Duodenal mucosa (tissue), 2 donors: ENCODE measurements around the gene RAB3IL1.

Experiments used
- H3K27ac ChIP-seq: one replicate; pipeline ENCODE4 v1.7.0; 2013; ENCODE audit warnings: low read depth, low read length
- H3K27me3 ChIP-seq, 2 donors: one replicate each; pipeline ENCODE4 v1.7.0; 2013; ENCODE audit warnings: low read length in 2 of 2, control low read depth in 1 of 2; ENCODE audit not compliant: insufficient read depth in 2 of 2, control insufficient read depth in 1 of 2
- H3K36me3 ChIP-seq, 2 donors: one replicate each; pipeline ENCODE4 v1.7.0; 2013; ENCODE audit warnings: low read length in 2 of 2, control low read depth in 1 of 2; ENCODE audit not compliant: insufficient read depth in 2 of 2, control insufficient read depth in 1 of 2
- H3K4me1 ChIP-seq, 2 donors: one replicate each; pipeline ENCODE4 v1.7.0; 2013; ENCODE audit warnings: low read length in 2 of 2, control low read depth in 1 of 2; ENCODE audit not compliant: insufficient read depth in 2 of 2, control insufficient read depth in 1 of 2
- H3K4me3 ChIP-seq, 2 donors: one replicate each; pipeline ENCODE4 v1.7.0; 2013; ENCODE audit warnings: low read length in 2 of 2, low read depth in 1 of 2
- H3K9ac ChIP-seq, 2 donors: one replicate each; pipeline ENCODE4 v1.7.0; 2013; ENCODE audit warnings: low read length in 2 of 2, low read depth in 1 of 2
- H3K9me3 ChIP-seq, 2 donors: one replicate each; pipeline ENCODE4 v1.7.0; 2013; ENCODE audit warnings: low read length in 2 of 2, control low read depth in 1 of 2; ENCODE audit not compliant: control insufficient read depth in 1 of 2

The RAB3IL1 gene

DNA sequence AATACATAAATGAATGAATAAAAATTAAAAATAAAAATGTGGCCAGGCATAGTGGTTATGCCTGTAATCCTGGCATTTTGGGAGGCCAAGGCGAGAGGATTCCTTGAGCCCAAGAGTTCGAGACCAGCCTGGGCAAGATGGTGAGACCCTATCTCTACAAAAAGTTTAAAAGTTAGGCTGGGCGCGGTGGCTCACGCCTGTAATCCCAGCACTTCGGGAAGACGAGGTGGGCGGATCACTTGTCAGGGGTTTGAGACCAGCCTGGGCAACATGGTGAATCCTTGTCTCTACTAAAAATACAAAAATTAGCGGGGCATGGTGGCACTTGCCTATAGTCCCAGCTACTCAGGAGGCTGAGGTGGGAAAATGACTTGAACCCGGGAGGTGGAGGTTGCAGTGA is 23.1 kb upstream of the RAB3IL1 start:
- H3K36me3 ChIP-seq, result no peaks in the 10 kb centered on the region
- no peaks in the 10 kb centered on the region for H3K9me3 ChIP-seq
- no peak overlapping the region for H3K9ac ChIP-seq
- no peaks in the 10 kb centered on the region for H3K27me3 ChIP-seq
- H3K4me1 ChIP-seq, result no peaks in the 10 kb centered on the region
- H3K27ac ChIP-seq, result no peak overlapping the region
- no peak overlapping the region for H3K4me3 ChIP-seq

DNA sequence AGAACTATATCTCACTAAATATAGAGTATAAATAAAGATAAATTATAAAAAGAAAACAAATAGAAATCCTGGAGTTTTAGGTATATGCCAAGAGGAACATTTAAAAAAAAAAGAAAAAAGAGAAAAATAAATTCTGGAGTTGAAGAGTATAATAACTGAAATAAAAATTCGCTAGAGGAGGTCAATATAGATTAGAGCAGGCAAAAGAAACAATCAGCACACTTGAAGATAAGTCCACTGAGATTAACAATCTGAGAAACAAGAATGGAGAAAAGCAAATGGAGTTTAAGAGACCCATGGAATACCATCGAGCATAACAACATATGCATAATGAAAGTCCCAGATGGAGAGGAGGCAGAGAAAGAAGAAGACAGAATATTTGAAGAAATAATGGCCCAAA is 18.5 kb upstream of the RAB3IL1 start:
- H3K27me3 ChIP-seq, result peaks cover 0 to 5% of the 10 kb centered on the region in 2 donors
- H3K9me3 ChIP-seq, result no peaks in the 10 kb centered on the region
- no peaks in the 10 kb centered on the region for H3K36me3 ChIP-seq
- H3K27ac ChIP-seq, result no peak overlapping the region
- H3K4me1 ChIP-seq, result no peaks in the 10 kb centered on the region
- H3K9ac ChIP-seq, result no peak overlapping the region
- H3K4me3 ChIP-seq, result no peak overlapping the region

DNA sequence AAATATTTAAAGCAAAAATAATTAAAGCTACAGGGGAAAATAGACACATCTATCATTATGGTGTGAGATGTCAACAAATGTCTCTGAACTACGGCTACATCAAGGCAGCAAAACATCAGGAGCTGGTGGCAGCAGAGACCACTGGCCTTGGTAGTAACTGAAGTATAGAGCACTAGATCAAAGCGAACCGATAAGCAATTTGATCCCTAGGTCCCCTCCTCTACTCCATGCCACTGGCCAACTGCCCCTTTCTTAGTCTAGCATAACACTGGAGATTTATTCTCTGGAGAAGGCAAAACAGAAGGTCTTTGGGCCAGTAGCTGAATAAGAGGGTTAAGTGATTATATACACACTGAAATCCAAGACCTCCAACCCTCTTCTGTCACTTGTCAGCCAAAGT is 13.6 kb upstream of the RAB3IL1 start:
- Histone ChIP-seq H3K27me3 (peaks cover 0 to 6% of the 10 kb centered on the region in 2 donors), H3K9ac (no peak overlapping the region), H3K36me3 (no peaks in the 10 kb centered on the region), H3K27ac (no peak overlapping the region), H3K4me1 (no peaks in the 10 kb centered on the region), H3K4me3 (no peak overlapping the region), H3K9me3 (no peaks in the 10 kb centered on the region)

DNA sequence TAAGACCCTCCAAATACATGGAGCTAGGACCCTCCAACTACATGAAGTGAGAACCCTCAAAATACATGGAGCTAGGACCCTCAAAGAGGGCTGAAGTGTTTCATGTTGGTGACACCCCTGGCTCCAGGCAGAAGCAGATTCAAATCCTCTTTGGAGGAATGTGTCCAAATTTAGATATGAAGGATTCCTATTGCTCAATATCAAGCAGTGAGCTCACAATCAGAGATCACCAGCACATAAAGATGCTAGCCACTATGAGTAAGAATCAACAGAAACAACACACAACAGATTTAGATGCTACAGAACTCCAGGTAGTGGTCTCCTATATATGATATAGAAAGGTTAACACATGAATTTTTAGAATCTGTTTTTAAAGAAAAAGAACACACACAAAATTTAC is 11.2 kb upstream of the RAB3IL1 start:
- peaks cover 0 to 6% of the 10 kb centered on the region in 2 donors for H3K27me3 ChIP-seq
- no peak overlapping the region for H3K27ac ChIP-seq
- H3K4me3 ChIP-seq, result no peak overlapping the region
- peaks cover 2 to 6% of the 10 kb centered on the region in 2 donors for H3K4me1 ChIP-seq
- no peaks in the 10 kb centered on the region for H3K9me3 ChIP-seq
- H3K9ac ChIP-seq, result no peak overlapping the region
- no peaks in the 10 kb centered on the region for H3K36me3 ChIP-seq

DNA sequence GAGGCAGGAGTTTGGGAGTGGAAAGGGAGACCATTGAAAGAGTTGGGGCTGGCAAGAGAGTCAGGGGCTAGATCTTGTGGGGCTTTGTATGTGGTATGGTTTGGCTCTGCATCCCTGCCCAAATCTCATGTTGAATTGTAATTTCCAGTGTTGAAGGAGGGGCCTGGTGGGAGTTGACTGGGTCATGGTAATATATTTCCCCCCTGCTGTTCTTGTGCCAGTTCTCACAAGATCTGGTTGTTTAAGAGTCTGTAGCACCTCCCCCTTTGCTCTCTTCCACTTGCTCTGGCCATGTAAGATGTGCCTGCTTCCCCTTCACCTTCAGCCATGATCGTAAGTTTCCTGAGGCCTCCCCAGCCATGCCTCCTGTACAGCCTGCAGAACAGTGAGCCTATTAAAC is 10.1 kb upstream of the RAB3IL1 start:
- H3K27me3 ChIP-seq, result peaks cover 0 to 6% of the 10 kb centered on the region in 2 donors
- no peak overlapping the region for H3K4me3 ChIP-seq
- no peak overlapping the region for H3K27ac ChIP-seq
- no peak overlapping the region for H3K9ac ChIP-seq
- no peaks in the 10 kb centered on the region for H3K9me3 ChIP-seq
- H3K4me1 ChIP-seq, result peaks cover 9 to 14% of the 10 kb centered on the region in 2 donors
- no peaks in the 10 kb centered on the region for H3K36me3 ChIP-seq

DNA sequence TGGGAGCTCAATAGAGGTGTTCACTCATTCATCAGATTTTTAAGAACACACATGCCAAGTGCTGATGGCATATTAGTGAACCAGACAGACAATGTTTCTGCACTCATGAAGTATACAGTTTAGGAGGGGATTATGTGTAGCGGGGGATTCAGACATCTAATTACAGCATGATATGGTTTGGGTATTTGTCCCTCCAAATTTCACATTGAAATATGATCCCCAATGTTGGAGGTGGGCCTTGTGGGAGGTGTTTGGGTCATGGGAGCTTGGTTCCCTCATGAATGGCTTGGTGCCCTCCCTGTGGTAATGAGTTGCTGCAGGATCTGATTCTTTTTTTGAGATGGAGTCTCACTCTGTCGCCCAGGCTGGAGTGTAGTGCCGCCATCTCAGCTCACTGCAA is 8.9 kb upstream of the RAB3IL1 start:
- Histone ChIP-seq H3K36me3 (no peaks in the 10 kb centered on the region), H3K4me1 (peaks cover 9 to 14% of the 10 kb centered on the region in 2 donors), H3K27ac (no peak overlapping the region), H3K9me3 (no peaks in the 10 kb centered on the region), H3K4me3 (no peak overlapping the region), H3K9ac (no peak overlapping the region), H3K27me3 (peaks cover 0 to 5% of the 10 kb centered on the region in 2 donors)

DNA sequence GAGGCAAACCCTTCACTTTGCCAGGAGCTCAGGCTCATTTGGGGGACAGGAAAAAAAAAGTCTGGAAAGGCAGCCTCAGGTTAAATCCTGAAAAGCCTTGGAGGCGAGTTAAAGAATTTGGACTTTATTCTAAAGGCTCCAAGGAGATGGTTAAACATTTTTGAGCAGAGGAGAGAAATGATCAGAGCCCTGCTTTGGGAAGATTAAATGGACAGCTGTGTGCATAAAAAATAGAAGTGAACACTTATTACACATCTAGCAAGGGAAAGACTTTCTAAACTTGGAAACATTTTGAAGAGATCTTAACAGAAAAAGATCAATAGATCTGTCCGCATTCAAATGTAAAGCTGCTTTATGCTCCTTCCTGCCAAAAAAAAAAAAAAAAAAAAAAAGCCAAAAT is 8.4 kb upstream of the RAB3IL1 start:
- H3K27me3 ChIP-seq, result peaks cover 0 to under 1% of the 10 kb centered on the region in 2 donors
- H3K4me3 ChIP-seq, result no peak overlapping the region
- no peak overlapping the region for H3K9ac ChIP-seq
- H3K4me1 ChIP-seq, result peaks cover 9 to 14% of the 10 kb centered on the region in 2 donors
- no peaks in the 10 kb centered on the region for H3K36me3 ChIP-seq
- no peaks in the 10 kb centered on the region for H3K9me3 ChIP-seq
- H3K27ac ChIP-seq, result no peak overlapping the region

DNA sequence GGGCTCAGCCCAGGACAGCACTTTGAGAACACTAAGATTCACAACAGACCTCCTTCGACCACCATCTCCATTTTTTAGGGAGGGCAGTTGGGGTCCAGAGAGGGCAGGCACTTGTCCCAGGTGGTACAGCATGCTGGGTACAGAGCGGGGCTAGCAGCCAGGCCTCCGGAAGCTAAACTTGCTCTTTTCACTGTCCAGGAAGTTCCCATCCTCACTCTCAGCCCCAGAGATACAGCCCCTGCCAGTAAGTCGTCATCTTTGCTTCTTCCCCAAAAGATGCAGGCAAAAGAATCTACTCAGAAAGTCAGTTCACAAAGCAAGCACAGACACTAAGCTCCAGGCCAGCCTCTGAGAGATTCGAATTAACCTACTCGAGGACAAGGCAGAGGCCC is 6.7 kb upstream of the RAB3IL1 start:
- Histone ChIP-seq H3K4me1 (peaks cover 9 to 18% of the 10 kb centered on the region in 2 donors), H3K9me3 (no peaks in the 10 kb centered on the region), H3K27me3 (peaks cover 13 to 14% of the 10 kb centered on the region in 2 donors), H3K9ac (no peak overlapping the region), H3K27ac (peak overlapping the region; percentile 30), H3K4me3 (no peak overlapping the region), H3K36me3 (no peaks in the 10 kb centered on the region)

DNA sequence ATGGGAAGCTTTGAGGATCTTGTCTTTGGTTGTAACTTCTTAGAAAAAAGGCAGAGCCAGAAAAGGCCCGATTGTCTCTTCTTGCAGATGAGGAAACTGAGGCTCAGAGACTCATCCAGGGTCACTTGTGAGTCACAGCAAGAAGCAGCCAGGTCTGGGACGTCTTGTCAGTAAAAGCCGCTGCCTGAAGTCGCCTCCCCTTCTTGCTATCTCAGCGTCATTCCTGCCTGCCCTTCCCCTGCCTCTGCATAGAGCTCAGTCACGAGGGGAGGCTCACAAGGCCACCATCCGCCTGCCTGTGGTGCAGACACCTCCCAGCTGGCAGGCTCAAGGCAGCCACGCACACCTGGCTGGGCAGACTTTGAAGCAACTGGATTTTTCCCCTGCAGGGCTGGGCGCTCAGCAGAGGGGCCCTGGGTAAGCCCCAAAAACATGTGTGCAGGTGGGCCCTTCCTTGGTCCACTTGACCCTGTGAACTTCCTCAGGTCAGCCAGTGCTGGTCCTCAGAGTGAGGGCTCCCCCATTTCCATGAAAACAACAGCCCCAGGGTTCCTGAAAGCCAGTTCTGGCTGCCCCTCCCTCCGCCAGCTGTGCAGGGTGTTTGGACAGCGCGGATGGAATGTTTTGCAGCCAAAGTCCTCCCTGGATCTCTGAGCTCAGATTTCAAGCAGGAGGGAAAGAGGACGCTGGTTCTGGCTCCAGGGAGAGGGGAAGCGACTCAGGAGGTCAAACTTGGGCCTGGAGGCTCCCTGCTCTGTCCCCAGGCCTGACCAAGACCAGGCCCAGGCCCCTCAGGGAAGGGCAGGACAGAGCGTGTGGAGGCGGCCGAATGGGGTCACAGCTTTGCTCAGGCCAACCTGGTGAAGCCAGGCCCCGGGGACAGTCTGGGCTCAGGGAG is 6.0 kb upstream of the RAB3IL1 start:
- H3K27ac ChIP-seq, result peak overlapping the region; percentile 34
- H3K4me1 ChIP-seq, result peaks cover 11 to 18% of the 10 kb centered on the region in 2 donors
- no peak overlapping the region for H3K9ac ChIP-seq
- H3K4me3 ChIP-seq, result no peak overlapping the region
- no peaks in the 10 kb centered on the region for H3K36me3 ChIP-seq
- no peaks in the 10 kb centered on the region for H3K9me3 ChIP-seq
- peaks cover 19 to 20% of the 10 kb centered on the region in 2 donors for H3K27me3 ChIP-seq

DNA sequence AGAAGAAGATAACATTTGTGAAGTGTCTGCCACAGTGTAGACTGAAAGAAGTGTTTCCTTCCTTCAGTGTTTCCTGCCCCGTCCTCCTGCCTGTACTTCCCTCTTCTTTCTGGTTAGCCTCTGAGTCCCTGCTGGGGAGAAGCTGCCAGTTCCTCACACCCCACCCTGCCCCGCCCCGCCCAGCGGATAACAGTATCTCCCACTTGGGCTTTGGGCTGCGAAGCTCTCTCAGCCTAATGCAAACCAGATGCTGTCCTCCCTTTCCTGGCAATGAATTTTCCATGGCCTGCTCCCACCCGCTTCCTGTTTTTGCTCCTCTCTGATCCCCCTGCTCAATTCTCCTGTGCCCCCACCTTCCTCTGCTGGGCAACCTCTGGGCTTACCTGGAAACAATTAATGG is 5.2 kb upstream of the RAB3IL1 start:
- Histone ChIP-seq H3K4me1 (peaks cover 17 to 21% of the 10 kb centered on the region in 2 donors), H3K27me3 (peaks cover 28 to 29% of the 10 kb centered on the region in 2 donors), H3K9ac (no peak overlapping the region), H3K4me3 (no peak overlapping the region), H3K27ac (peak overlapping the region; percentile 34), H3K36me3 (no peaks in the 10 kb centered on the region), H3K9me3 (no peaks in the 10 kb centered on the region)
